ENCODE data around the gene APOLD1.

The APOLD1 gene

DNA sequence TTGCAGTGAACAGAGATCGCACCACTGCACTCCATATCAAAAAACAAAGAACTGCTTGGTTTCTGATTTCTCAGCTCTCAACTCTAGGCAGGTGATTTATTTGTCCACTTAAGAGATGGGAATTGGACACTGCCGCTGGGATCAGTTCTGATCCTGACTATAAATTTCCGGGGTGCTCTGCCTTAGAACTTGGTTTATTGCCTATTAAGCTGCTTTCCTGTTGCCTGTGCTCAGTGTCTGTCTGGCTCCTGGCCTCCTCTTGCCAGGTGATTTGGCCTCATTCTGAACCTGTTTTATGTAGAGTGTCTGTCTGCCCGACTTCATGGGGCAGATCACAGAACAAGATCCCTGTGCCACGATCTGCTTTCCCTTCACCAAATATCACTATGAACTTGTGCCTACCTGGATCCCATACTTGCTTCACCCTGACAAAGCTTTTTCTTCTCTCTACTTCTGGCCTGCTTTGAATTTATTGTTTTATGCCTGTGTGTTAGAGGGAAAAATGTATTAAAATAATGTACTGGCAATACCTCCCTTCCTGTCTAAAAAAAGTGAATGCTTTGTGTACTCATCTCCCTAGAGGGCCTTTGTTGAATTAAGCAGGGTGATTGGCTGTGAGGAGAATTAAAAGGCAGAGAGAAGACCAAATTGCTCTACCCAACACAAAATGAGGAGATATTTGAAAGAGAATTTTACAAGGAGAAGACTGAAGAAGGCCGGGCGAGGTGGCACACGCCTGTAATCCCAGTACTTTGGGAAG, 40.7 kb upstream of the APOLD1 start:
- H3K27ac ChIP-seq (replicated peaks), result no peak overlapping the region

DNA sequence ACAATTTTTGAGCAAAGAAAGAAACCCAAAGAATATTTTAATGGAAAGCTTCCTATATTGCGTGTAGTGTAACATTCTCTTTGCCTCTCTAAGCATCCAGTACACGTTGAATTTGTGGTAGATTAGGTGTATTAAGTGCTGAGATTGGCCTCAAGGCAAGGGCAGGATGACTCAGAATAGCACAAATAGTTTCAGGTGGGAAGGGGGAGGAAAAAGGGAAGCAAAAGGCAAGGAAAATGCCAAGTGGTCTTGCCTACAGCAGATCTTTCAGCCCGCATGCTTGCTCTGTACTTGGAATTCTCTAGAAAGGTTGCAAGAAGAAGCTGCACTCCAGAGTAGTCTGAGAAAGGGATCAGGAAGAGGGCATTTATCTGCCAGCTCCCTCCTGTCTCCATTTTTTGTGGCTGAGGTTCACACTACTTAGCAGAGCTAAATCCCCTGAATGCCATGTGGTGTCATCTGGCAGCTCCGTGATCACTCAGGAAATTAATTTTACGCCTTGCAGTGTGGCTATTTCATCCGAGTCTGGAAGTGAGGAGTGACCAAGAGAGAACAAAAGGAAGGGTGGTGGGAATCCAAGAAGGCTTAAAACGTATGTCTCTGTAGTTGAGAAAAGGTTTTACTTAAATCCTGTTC, 39.8 kb upstream of the APOLD1 start:
- Histone ChIP-seq H3K27me3 (ENCODE audit: insufficient read depth, poor library complexity, severe bottlenecking) (no peaks in the 10 kb centered on the region), H3K27ac (replicated peaks) (no peak overlapping the region), H3K4me3 (replicated peaks; ENCODE audit: insufficient read depth, low read length) (no peak overlapping the region)
- DNase-seq (ENCODE audit: low read depth in 1 of 2, low spot score in 1 of 2), result no peak
- TF ChIP-seq, protein P1, sequence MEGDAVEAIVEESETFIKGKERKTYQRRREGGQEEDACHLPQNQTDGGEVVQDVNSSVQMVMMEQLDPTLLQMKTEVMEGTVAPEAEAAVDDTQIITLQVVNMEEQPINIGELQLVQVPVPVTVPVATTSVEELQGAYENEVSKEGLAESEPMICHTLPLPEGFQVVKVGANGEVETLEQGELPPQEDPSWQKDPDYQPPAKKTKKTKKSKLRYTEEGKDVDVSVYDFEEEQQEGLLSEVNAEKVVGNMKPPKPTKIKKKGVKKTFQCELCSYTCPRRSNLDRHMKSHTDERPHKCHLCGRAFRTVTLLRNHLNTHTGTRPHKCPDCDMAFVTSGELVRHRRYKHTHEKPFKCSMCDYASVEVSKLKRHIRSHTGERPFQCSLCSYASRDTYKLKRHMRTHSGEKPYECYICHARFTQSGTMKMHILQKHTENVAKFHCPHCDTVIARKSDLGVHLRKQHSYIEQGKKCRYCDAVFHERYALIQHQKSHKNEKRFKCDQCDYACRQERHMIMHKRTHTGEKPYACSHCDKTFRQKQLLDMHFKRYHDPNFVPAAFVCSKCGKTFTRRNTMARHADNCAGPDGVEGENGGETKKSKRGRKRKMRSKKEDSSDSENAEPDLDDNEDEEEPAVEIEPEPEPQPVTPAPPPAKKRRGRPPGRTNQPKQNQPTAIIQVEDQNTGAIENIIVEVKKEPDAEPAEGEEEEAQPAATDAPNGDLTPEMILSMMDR (IDR thresholded peaks at IDR 0.05; ENCODE audit: insufficient read depth, low read length), result no peak
- TF ChIP-seq, protein P2, sequence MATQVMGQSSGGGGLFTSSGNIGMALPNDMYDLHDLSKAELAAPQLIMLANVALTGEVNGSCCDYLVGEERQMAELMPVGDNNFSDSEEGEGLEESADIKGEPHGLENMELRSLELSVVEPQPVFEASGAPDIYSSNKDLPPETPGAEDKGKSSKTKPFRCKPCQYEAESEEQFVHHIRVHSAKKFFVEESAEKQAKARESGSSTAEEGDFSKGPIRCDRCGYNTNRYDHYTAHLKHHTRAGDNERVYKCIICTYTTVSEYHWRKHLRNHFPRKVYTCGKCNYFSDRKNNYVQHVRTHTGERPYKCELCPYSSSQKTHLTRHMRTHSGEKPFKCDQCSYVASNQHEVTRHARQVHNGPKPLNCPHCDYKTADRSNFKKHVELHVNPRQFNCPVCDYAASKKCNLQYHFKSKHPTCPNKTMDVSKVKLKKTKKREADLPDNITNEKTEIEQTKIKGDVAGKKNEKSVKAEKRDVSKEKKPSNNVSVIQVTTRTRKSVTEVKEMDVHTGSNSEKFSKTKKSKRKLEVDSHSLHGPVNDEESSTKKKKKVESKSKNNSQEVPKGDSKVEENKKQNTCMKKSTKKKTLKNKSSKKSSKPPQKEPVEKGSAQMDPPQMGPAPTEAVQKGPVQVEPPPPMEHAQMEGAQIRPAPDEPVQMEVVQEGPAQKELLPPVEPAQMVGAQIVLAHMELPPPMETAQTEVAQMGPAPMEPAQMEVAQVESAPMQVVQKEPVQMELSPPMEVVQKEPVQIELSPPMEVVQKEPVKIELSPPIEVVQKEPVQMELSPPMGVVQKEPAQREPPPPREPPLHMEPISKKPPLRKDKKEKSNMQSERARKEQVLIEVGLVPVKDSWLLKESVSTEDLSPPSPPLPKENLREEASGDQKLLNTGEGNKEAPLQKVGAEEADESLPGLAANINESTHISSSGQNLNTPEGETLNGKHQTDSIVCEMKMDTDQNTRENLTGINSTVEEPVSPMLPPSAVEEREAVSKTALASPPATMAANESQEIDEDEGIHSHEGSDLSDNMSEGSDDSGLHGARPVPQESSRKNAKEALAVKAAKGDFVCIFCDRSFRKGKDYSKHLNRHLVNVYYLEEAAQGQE (IDR thresholded peaks at IDR 0.05; ENCODE audit: insufficient replicate concordance, low read depth), result no peak
- TF ChIP-seq GABPA (IDR thresholded peaks at IDR 0.05; ENCODE audit: low read depth) (no peak), SPI1 (IDR thresholded peaks at IDR 0.05; ENCODE audit: borderline replicate concordance, low read depth) (no peak), POLR2AphosphoS5 (IDR thresholded peaks at IDR 0.05; ENCODE audit: low read depth) (no peak)

More for the DNA sequence above, 40.7 kb upstream of the APOLD1 start:
- Histone ChIP-seq H3K27me3 (ENCODE audit: insufficient read depth, poor library complexity, severe bottlenecking) (no peaks in the 10 kb centered on the region), H3K4me3 (replicated peaks; ENCODE audit: insufficient read depth, low read length) (no peak overlapping the region)
- TF ChIP-seq, protein P2 (IDR thresholded peaks at IDR 0.05; ENCODE audit: insufficient replicate concordance, low read depth), result no peak
- TF ChIP-seq POLR2AphosphoS5 (IDR thresholded peaks at IDR 0.05; ENCODE audit: low read depth) (no peak), GABPA (IDR thresholded peaks at IDR 0.05; ENCODE audit: low read depth) (no peak), SPI1 (IDR thresholded peaks at IDR 0.05; ENCODE audit: borderline replicate concordance, low read depth) (no peak)
- TF ChIP-seq, protein P1 (IDR thresholded peaks at IDR 0.05; ENCODE audit: insufficient read depth, low read length), result no peak
- DNase-seq (ENCODE audit: low read depth in 1 of 2, low spot score in 1 of 2), result no peak

DNA sequence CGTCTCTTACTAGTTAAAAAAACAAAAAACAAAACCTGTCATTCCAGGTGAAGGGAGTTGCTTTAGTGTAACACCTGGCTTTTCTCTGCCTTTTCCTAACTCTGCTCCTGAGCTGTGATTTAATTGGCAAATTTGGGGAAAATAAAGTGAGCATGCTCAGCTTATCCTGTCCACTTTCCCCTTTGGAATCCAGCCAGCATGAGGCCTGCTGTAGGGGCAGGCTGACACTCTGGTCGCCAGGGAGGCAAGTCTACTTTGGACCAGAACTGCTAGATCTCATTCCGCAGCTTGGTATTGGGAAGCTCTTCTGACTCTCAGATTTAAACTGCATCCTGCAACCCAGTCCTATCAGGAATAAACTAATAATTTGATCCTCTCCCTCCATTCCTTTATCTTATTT, 38.2 kb upstream of the APOLD1 start:
- TF ChIP-seq, protein P2 (IDR thresholded peaks at IDR 0.05; ENCODE audit: insufficient replicate concordance, low read depth), result no peak
- TF ChIP-seq SPI1 (IDR thresholded peaks at IDR 0.05; ENCODE audit: borderline replicate concordance, low read depth), result no peak
- TF ChIP-seq POLR2AphosphoS5 (IDR thresholded peaks at IDR 0.05; ENCODE audit: low read depth), result no peak
- no peak for TF ChIP-seq GABPA (IDR thresholded peaks at IDR 0.05; ENCODE audit: low read depth)
- TF ChIP-seq, protein P1 (IDR thresholded peaks at IDR 0.05; ENCODE audit: insufficient read depth, low read length), result no peak
- H3K4me3 ChIP-seq (replicated peaks; ENCODE audit: insufficient read depth, low read length), result no peak overlapping the region
- no peak for DNase-seq (ENCODE audit: low read depth in 1 of 2, low spot score in 1 of 2)
- no peaks in the 10 kb centered on the region for H3K27me3 ChIP-seq (ENCODE audit: insufficient read depth, poor library complexity, severe bottlenecking)
- no peak overlapping the region for H3K27ac ChIP-seq (replicated peaks)

All from HL-60 (cell line).